Ishikawa (cell line): ENCODE results near the gene VSTM2B.

Experiments used
- CEBPB ChIP-seq: IDR thresholded peaks from 2 replicates; pipeline ENCODE4 v1.6.1; 2012
- CREB1 ChIP-seq: IDR thresholded peaks from 2 replicates; pipeline ENCODE4 v1.6.1; 2012; ENCODE audit warnings: low read depth
- EGR1 ChIP-seq: IDR thresholded peaks from 2 replicates; pipeline ENCODE4 v1.6.1; 2012
- EP300 ChIP-seq: IDR thresholded peaks from 2 replicates; pipeline ENCODE4 v1.6.1; 2012; ENCODE audit warnings: borderline replicate concordance
- FOXM1 ChIP-seq: IDR thresholded peaks from 2 replicates; pipeline ENCODE4 v1.6.1; 2012; ENCODE audit warnings: low read depth, borderline replicate concordance
- NFIC ChIP-seq: IDR thresholded peaks from 2 replicates; pipeline ENCODE4 v1.6.1; 2012
- RAD21 ChIP-seq: IDR thresholded peaks from 2 replicates; pipeline ENCODE4 v1.6.1; 2012; ENCODE audit warnings: low read depth
- REST ChIP-seq: IDR thresholded peaks from 2 replicates; pipeline ENCODE4 v1.6.1; 2012; ENCODE audit warnings: low read depth, mild to moderate bottlenecking
- TAF1 ChIP-seq: IDR thresholded peaks from 2 replicates; pipeline ENCODE4 v1.6.1; 2012; ENCODE audit warnings: low read depth, mild to moderate bottlenecking
- TCF12 ChIP-seq: IDR thresholded peaks from 2 replicates; pipeline ENCODE4 v1.6.1; 2012; ENCODE audit warnings: low read depth
- TEAD4 ChIP-seq: IDR thresholded peaks from 2 replicates; pipeline ENCODE4 v1.6.1; 2012
- USF1 ChIP-seq: IDR thresholded peaks from 2 replicates; pipeline ENCODE4 v1.6.1; 2012
- YY1 ChIP-seq: IDR thresholded peaks from 2 replicates; pipeline ENCODE4 v1.6.1; 2012; ENCODE audit warnings: low read depth
- ZBTB7A ChIP-seq: IDR thresholded peaks from 2 replicates; pipeline ENCODE4 v1.6.1; 2012; ENCODE audit warnings: low read depth
- TF ChIP-seq, protein P1 (sequence below): IDR thresholded peaks from 2 replicates; pipeline ENCODE4 v1.6.1; 2012

Gene VSTM2B

GRCh38 chr19:29531458-29532025 lies 5.7 kb downstream of the VSTM2B start:
- TF ChIP-seq TAF1 (no peak), EGR1 (no peak), USF1 (no peak), ZBTB7A (no peak), TCF12 (no peak), RAD21 (no peak), FOXM1 (no peak), REST (no peak), CEBPB (no peak)

DNA sequence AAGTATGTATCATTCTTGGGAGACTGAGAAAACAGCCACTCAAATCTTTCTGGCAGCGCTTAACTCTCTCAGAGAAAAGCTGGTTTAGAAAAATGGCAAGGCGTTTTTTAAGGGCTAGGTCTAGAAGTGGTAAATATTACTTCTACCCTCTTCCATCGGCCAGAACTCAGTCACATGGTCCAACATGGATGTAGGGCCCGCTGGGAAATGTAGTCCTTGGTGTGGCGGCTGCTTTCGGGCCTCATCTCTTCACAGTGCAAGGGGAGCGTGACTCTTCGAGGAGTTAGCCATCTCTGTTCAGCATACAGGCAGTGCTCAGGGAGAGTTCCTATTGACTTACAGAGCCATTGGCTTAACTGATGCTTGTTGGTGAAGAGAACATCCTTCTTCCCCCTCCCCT lies 6.3 kb downstream of the VSTM2B start:
- TF ChIP-seq CEBPB (no peak), USF1 (peak; percentile 86)

GRCh38 chr19:29532956-29533355 lies 7.2 kb downstream of the VSTM2B start:
- TF ChIP-seq EP300 (no peak), NFIC (no peak), TEAD4 (no peak), RAD21 (no peak), FOXM1 (no peak), TAF1 (no peak), YY1 (no peak), EGR1 (no peak), REST (no peak), TCF12 (no peak), CEBPB (no peak), ZBTB7A (no peak), CREB1 (no peak), USF1 (no peak)
- TF ChIP-seq, protein P1, sequence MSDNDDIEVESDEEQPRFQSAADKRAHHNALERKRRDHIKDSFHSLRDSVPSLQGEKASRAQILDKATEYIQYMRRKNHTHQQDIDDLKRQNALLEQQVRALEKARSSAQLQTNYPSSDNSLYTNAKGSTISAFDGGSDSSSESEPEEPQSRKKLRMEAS = no peak

DNA sequence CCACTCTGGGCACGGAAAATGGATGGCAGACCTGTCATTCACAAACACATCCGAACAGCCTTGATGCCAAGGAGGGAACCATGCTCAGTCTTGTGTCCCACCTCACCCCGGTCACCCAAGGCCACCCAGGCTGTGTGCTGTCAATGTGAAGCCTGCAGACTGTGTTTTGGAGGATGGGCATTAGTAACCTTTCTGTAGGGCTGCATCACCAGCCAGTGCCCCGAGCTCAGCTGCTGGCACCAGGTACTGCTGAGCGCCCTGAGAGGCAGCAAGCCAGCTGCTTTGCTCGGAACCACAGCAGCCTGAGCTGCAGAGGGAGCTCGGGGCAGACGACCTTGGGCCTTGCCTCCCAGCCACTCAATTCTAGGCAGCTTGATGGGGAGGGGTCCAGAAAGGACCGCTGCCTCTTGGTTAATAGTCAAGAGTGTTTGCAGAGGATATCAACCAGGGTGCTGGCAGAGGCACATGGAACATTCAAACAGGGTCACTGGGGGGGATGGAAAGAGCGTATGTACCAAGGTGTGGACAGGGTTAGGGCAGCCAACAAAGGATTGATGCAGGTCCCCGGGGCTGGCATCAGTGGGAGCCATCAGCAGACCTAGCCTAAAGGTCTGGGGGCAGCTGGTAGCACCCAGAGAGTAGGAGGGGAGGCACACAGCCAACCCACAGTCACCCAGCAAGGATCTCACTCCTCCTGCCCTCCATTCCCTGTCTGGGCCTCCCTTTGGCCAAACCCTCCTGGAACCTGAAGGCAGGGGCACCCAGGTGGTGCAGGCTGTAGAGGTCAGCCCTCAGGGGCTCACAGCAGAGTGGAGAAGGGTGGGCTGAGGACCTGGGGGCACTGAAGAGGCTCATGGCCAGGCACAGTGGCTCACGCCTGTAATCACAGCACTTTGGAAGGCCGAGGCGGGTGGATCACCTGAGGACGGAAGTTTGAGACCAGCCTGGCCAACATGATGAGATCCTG lies 8.1 kb downstream of the VSTM2B start:
- TF ChIP-seq EP300 (no peak), ZBTB7A (no peak), USF1 (no peak), NFIC (no peak), CREB1 (no peak), RAD21 (no peak), CEBPB (no peak), EGR1 (no peak), REST (no peak), FOXM1 (no peak), TAF1 (no peak), TEAD4 (no peak), YY1 (no peak), TCF12 (no peak)
- TF ChIP-seq, protein P1 = no peak
